Dermis microvascular lymphatic vessel endothelial cell (primary cell): ENCODE data around the gene CYP2A7. TPM values are rescaled to one million over a fixed set of nuclear protein-coding genes. Genes with fewer than 3 reads are reported as not detected.
"Not testable (repeated sequence)": the region's sequence is repeated elsewhere in the genome, so short reads cannot be mapped to it uniquely, and the experiment has no call there.

ENCODE experiments used
- DNase-seq, 2 donors: peaks; one replicate each; pipeline versions ENCODE4 v3.0.0 to v3.0.0-alpha.2; 2010; ENCODE audit warnings: low read depth in 2 of 2
- total RNA-seq: library from RNA; depleted of rRNA; stranded (reverse); fragments of >200 nt; gene quantifications from 2 replicates; pipeline ENCODE4 v1.2.1, GENCODE V29; 2014

Gene CYP2A7, protein sequence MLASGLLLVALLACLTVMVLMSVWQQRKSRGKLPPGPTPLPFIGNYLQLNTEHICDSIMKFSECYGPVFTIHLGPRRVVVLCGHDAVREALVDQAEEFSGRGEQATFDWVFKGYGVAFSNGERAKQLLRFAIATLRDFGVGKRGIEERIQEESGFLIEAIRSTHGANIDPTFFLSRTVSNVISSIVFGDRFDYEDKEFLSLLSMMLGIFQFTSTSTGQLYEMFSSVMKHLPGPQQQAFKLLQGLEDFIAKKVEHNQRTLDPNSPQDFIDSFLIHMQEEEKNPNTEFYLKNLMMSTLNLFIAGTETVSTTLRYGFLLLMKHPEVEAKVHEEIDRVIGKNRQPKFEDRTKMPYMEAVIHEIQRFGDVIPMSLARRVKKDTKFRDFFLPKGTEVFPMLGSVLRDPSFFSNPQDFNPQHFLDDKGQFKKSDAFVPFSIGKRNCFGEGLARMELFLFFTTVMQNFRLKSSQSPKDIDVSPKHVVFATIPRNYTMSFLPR
- not detected in 2 replicates for total RNA-seq

DNA sequence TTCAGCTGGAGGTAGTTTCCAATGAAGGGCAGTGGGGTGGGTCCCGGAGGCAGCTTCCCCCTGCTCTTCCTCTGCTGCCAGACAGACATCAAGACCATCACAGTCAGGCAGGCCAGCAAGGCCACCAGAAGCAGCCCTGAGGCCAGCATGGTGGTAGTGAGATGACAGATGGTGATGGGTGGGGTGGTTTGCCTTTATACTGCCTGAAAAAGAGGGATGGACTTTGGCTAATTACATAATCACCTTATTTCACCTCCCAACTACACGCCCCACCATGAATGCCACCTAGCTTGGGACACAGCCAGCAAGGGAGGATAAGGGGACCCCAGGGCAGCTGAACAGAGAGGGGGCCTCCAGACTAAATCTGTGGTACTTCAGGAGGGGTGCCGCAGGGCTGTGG lies at the start of gene CYP2A7:
CYP2A7 (minus strand) TSS at position 170 of the 400 bp plus-strand sequence; CDS start at position 149, 21 bp downstream.
- not testable (repeated sequence) for DNase-seq

DNA sequence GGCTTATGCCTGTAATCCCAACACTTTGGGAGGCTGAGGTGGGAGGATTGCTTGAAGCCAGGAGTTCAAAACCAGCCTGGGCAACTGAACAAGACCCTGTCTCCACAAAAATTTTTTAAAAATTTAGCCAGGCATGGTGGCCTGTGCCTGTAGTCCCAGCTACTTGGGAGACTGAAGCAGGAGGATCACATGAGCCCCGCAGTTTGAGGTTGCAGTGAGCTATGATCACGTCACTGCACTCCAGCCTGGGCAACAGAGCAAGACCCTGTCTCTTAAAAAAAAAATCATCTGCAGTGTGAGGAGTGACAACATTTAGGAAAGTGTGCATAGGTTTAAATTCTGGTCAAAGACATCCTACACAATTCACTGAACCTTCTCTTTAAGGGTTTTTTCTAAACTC lies 48.8 kb upstream of the CYP2A7 start:
- not testable (repeated sequence) for DNase-seq

DNA sequence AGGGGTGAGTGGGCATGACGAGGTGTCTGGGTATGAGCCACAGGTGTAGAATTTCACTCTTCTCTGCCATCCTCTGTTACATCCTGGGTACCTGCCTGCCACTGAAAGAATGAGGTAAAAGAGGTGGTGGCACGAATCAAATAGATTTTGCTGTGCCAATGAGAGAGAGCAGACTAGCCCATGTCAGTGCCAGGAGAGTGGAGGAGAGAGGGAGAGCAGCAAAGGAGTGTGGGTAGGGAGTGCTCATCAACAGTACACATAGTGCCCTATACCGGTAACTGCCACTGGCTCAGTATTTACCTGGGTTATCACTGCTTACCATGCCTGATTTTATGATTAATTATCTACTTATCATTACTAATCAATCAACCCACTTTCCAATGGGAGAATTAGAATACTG lies 47.9 kb upstream of the CYP2A7 start:
- not testable (repeated sequence) for DNase-seq

DNA sequence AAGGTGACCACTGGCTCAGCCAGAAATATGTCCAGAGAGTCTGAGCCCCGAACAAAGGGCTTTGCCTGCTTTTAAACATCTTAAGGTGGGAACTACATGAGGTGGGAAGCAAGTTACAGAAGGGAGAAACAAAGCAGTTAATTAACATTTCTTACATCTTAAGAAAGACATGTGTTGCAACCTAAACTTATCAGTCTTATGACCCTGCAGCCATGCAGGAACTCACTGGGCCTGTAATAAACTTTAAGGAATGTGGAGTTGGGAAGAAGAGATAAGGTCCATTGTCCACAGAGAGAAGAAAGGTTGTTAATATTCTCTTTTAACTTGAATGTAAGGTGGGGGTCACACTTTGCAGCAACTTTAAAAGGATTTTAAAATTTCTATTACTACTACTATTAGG lies 46.8 kb upstream of the CYP2A7 start:
- no peak for DNase-seq

DNA sequence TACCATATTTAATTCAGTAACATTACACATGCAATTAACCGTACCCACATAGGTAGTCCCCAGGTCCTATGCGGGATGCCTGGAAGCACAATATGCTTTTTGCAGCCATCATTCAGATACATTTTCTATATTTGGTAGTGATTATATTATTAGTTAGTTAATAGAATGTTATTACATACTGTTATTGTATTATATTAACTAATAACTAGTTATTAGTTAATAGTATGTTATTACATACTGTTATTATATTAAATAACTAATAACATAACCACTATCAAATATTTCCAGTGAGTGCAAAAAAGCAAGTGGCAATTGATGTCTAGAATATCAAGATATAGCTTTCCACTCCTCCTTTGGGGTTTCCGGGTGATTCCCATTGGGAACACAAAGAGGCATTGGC lies 45.5 kb upstream of the CYP2A7 start:
- DNase-seq = no peak

DNA sequence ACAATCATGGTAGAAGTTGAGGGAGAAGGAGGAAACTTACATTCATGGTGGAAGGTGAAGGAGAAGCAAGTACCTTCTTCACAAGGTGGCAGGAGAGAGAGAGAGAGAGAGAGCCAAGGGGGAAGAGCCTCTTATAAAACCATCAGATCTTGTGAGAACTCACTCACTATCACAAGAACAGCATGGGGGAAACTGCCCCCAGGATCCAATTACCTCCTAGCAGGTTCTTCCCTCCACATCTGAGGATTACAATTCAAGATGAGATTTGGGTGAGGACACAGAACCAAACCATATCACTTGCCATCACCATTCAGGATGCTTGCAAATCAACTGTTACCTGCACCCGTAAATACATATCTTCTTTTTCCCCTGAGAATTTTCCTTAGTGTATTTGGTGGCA lies 44.2 kb upstream of the CYP2A7 start:
- DNase-seq = not testable (repeated sequence)

DNA sequence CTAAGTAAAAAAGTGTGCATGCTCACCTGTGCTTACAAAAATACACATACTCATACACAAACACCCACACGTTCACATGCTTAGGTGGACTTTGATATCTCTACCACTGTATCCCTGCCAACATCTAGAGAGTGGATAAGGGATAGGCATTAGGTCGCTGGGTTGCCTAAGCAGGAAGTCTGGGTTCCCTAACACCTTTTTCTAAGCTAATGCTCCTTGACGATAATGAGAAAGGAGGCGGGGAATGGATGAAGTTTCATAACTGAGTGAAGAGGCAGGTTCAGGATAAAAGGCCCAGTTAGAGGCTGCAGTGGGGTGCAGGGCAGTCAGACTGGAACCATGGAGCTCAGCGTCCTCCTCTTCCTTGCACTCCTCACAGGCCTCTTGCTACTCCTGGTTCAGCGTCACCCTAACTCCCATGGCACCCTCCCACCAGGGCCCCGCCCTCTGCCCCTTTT lies 41.9 kb upstream of the CYP2A7 start:
- no peak for DNase-seq

DNA sequence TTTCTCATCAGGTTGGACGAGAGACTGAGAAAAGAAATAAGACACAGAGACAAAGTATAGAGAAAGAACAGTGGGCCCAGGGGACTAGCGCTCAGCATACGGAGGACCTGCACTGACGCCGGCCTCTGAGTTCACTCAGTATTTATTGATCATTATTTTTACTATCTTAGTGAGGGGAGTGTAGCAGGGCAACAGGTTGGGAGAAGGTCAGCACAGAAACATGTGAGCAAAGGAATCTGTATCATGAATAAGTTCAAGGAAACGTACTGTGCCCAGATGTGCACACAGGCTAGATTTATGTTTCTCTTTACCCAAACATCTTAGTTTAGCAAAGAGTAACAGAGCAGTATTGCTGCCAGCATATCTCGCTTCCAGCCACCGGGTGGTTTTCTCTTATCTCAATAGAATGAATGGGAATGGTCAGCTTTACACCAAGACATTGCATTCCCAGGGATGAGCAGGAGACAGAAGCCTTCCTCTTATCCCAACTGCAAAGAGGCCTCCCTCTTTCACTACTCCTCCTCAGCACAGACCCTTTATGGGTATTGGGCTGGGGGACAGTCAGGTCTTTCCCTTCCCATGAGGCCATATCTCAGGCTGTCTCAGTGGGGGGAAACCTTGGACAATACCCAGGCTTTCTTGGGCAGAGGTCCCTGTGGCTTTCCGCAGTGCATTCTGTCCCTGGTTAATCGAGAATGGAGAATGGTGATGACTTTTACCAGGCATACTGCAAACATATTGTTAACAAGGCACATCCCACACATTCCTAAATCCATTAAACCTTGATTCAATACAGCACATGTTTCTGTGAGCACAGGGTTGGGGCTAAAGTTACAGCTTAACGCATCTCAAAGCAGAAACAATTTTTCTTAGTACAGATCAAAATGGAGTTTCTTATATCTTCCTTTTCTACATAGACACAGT lies 40.5 kb upstream of the CYP2A7 start:
- DNase-seq = not testable (repeated sequence)

DNA sequence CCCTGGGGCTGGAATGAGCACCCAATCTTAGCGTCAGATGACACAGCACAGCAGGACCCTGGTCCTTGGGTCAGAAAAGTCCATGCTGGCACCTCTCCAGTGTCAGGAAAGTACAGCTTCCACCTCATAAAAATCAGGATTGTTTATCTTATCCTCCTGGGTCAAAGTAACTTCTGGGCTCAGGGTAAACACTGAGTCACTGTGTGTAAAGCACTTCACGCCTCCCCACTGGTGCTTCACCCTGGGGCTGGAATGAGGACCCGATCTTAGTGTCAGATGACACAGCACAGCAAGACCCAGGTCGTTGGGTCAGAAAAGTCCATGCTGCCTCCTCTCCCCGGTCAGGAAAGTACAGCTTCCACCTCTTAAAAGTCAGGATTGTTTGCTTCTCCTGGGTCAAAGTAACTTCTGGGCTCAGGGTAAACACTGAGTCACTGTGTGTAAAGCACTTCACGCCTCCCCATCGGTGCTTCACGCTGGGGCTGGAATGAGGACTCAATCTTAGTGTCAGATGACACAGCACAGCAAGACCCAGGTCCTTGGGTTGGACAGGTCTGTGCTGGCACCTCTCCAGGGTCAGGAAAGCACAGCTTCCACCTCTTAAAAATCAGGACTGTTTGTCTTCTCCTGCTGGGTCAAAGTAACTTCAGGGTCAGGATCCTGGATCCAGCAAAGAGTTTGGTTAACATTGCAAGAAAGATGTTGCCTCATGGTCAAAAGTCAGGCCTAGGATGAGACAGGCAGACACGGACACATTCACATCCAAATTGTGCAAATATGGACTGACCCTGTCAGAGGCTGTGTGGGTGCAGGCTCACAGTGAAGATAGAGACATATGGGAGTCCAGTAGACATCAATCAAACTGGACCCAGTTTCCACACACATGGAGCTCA lies 39.2 kb upstream of the CYP2A7 start:
- peak in 1 of 2 donors; percentile 26 for DNase-seq

DNA sequence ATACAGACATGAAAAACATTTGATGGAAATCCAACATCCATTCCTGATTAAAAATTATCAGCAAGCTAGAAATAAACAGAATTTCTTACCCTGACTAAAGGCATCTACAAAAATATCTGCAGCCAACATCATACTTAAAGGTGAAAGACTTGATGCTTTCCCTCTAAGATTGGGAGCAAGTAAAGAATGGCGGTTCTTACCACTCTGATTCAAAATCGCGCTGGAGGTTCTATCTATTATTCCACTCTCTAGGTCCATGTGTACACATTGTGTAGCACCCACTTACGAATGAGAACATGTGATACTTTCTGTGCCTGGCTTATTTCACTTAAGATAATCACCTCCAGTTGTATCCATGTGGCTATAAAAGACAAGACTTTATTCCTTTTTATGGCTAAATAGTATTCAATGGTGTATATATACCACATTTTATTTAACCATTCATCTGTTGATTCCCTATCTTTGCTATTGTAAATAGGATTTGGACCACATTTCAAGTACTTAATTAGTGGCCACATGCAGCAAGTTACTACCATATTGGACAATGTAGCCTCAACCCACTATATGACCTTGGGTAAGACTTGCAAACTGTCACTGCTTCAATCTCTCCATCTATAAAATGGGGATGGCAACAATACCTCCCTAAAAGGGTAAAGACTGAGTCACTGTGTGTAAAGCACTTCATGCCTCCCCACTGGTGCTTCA lies 38.4 kb upstream of the CYP2A7 start:
- no peak for DNase-seq

DNA sequence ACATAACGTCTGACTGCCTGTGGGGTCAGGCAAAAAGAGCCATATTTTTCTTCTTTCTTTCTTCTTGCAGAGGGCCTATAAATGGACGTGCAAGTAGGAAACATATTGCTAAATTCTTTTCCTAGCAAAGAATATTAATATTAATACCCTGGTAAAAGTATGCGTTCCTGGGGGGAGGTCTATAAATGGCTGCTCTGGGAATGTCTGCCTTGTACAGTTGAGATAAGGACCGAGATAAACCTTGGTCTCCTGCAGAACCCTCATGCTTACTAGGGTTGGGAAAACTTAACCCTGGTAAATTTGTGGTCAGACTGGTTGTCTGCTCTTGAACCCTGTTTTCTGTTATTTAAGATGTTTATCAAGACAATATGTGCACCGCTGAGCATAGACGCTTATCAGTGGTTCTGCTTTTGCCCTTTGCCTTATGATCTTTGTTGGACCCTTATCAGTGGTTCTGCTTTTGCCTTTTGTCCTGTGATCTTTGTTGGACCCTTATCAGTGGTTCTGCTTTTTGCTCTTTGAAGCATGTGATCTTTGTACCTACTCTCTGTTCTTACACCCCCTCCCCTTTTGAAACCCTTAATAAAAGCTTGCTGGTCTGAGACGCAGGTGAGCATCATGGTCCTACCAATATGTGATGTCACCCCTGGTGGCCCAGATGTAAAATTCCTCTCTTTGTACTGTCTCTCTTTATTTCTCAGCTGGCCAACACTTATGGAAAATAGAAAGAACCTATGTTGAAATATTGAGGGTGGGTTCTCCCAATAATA lies 37.7 kb upstream of the CYP2A7 start:
- not testable (repeated sequence) for DNase-seq

DNA sequence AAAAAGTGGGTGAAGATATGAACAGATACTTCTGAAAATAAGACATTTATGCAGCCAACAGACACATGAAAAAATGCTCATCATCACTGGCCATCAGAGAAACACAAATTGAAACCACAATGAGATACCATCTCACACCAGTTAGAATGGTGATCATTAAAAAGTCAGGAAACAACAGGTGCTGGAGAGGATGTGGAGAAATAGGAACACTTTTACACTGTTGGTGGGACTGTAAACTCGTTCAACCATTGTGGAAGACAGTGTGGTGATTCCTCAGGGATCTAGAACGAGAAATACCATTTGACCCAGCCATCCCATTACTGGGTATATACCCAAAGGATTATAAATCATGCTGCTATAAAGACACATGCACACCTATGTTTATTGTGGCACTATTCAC lies 36.3 kb upstream of the CYP2A7 start:
- not testable (repeated sequence) for DNase-seq

DNA sequence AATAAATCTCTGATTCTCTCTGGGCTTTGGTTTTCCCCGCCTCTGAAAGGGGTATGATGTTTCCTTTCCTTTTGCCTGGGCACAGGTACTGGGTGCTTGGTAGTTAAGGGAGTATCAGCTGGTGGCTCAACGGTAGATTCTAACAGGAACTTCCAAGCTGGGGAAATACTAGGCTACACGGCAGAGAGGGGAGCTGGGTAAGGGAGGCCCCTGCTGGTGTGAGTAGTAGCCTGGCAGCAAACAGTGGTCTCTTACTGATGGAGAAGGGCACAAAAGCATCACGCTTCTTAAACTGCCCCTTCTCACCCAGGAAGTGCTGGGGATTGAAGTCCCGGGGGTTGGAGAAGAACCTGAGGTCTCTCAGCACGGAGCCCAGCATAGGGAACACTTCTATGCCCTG lies 26.9 kb upstream of the CYP2A7 start:
- DNase-seq = no peak

DNA sequence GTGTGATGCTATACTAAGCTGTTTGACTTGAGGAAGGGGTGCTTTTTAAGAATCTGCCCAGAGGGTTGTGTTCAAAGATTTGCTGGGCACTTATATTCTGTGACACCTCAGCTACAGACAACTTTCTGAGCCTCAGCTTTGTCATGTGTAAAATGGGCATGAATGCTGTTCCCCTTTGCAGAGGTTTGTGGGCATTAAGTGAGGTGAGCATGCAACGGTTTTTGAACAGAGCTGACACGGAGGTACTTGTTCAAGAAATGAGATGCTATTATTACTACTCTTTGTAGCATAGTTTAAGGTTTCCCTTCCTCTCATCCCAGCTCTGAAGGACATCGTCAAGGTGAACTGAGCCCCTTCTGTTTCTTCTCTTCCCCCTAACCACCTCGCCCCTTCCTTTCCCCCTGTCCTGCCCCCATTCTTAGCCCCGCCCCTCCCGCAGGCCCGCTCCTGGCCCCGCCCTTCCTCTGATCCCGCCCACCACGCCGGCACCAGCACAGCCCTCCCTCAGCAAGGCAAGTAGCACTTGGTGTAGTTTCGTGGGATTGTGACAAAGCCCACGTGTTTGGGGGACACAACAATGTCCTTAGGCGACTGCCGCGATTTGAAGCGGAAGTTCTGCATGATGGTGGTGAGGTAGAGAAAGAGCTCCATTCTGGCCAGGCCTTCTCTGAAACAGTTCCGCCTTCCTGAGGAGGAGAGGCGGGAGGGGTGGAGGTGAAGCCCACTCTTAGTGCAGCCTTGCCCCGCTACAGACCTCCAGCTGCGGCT lies 26.1 kb upstream of the CYP2A7 start:
- DNase-seq = no peak

DNA sequence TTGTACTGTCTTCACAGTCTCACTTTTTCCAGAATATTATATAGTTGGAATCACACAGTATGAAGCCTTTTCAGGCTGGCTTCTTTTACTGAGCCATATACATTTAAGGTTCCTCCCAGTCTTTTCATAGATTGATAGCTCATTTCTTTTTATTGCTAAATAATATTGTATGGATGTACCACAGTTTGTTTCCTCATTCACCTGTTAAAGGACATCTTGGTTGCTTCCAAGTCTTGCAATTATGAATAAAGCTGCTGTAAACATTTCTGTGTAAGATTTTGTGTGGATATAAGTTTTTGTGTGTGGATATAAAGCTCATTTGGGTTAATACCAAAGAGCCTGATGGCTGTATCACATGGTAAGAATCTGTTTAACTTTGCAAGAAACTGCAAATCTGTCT lies 24.5 kb upstream of the CYP2A7 start:
- DNase-seq = no peak

DNA sequence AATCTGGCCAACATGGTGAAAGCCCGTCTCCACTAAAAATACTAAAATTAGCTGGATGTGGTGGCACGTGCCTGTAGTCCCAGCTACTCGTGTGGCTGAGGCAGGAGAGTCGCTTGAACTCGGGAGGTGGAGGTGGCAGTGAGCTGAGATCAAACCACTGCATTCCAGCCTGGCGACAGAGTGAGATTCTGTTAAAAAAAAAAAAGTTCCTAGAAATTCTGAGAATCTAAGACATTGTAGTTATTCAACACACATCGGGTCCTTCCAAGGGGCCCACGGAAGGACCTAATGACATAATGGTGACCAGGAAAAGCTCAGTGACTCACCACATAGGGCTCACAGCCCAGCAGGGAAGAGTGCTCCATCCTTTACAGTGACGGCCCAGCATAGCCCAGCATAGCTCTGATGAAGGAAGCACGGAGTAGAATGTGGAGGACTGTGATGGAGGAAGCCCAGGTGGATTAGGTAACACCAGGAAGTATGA lies 22.7 kb upstream of the CYP2A7 start:
- peak in 1 of 2 donors; percentile 5 for DNase-seq

DNA sequence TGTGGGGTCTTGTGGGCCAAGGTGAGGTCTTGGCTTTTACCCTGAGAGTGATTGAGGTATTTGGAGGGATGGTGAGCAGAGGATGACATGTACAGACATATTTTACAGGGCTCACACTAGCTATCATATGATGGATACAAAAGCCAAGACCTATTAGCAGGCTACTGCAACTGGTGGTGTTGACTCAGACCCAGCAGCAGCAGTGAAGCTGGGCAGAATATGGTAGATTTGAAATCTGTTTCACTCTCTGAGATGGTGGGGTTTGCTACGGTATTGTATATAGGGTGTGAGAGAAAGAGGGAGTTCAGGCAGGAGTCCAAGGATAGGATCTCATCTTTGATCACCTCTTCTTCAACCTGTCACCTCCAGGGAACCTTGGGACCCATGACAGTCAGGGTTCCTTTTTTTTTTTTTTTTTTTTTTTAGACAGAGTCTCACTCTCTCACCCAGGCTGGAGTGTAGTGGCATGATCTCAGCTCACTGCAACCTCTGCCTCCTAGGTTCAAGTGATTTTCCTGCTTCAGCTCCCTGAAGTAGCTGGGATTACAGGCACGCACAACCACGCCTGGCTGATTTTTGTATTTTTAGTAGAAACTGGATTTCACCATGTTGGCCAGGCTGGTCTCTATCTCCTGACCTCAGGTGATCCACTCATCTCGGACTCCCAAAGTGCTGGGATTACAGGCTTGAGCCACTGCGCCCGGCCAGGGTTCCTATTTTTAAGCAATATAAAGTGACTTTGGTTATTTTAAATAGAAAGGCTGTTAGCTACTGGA lies 20.1 kb upstream of the CYP2A7 start:
- not testable (repeated sequence) for DNase-seq

DNA sequence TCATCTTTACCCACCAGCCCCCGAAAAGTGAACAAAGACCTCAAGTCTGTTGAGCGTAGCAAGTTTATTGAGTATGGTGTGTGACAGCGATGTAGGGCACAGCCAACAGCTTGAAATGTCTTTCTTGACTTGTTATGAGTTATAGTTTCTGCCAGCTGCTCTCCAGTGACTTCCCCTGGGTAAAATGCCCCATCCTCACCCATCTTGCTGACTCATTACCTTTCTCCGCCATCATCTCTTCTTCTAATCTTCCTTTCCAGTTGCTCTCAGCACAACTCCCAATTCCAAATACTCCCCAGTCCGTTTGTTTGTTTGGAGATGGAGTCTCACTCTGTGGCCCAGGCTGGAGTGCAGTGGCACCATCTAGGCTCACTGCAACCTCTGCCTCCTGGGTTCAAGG lies 18.5 kb upstream of the CYP2A7 start:
- DNase-seq = not testable (repeated sequence)
